ENCODE data around the gene CAMK2B. TPM values are rescaled to one million over a fixed set of nuclear protein-coding genes. Genes with fewer than 3 reads are reported as not detected.

CAMK2B gene
- total RNA-seq, result 31.8 and 34.0 TPM in 2 replicates
- polyA plus RNA-seq (2012), result 5.9 TPM

GRCh38 chr7:44325201-44325671 is at the start of gene CAMK2B:
Gene CAMK2B (minus strand): TSS chr7:44325594. CDS start chr7:44325421, 173 bp downstream.
- DNase-seq (ENCODE audit: low read depth), result no peak

- no peak for DNase-seq (ENCODE audit: low read depth)
Measured at GRCh38 chr7:44374007-44374763, 48.8 kb upstream of the CAMK2B start.

GRCh38 chr7:44373418-44373740 is 48.0 kb upstream of the CAMK2B start:
- DNase-seq (ENCODE audit: low read depth), result no peak

- DNase-seq (ENCODE audit: low read depth), result no peak
Measured at GRCh38 chr7:44372560-44373417, 47.4 kb upstream of the CAMK2B start.

- DNase-seq (ENCODE audit: low read depth), result peak; percentile 57
Measured at GRCh38 chr7:44368885-44369284, 43.5 kb upstream of the CAMK2B start.

- DNase-seq (ENCODE audit: low read depth), result peak; percentile 55
Measured at GRCh38 chr7:44368455-44368854, 43.1 kb upstream of the CAMK2B start.

- peak; percentile 67 for DNase-seq (ENCODE audit: low read depth)
Measured at GRCh38 chr7:44367475-44368043, 42.2 kb upstream of the CAMK2B start.

- no peak for DNase-seq (ENCODE audit: low read depth)
Measured at GRCh38 chr7:44366986-44367385, 41.6 kb upstream of the CAMK2B start.

GRCh38 chr7:44353668-44354067 is 28.3 kb upstream of the CAMK2B start:
- DNase-seq (ENCODE audit: low read depth), result no peak

GRCh38 chr7:44348851-44349781 is 23.7 kb upstream of the CAMK2B start:
- DNase-seq (ENCODE audit: low read depth), result peak; percentile 73

GRCh38 chr7:44348300-44348699 is 22.9 kb upstream of the CAMK2B start:
- peak; percentile 53 for DNase-seq (ENCODE audit: low read depth)

- peak; percentile 34 for DNase-seq (ENCODE audit: low read depth)
Measured at GRCh38 chr7:44347546-44348114, 22.2 kb upstream of the CAMK2B start.

- no peak for DNase-seq (ENCODE audit: low read depth)
Measured at GRCh38 chr7:44346063-44346462, 20.7 kb upstream of the CAMK2B start.

- DNase-seq (ENCODE audit: low read depth), result no peak
Measured at GRCh38 chr7:44341401-44341800, 16.0 kb upstream of the CAMK2B start.

- no peak for DNase-seq (ENCODE audit: low read depth)
Measured at GRCh38 chr7:44338600-44338999, 13.2 kb upstream of the CAMK2B start.

GRCh38 chr7:44336491-44336890 is 11.1 kb upstream of the CAMK2B start:
- DNase-seq (ENCODE audit: low read depth), result no peak

- DNase-seq (ENCODE audit: low read depth), result no peak
Measured at GRCh38 chr7:44335184-44335583, 9.8 kb upstream of the CAMK2B start.

GRCh38 chr7:44334734-44335097 is 9.3 kb upstream of the CAMK2B start:
- DNase-seq (ENCODE audit: low read depth), result no peak

- no peak for DNase-seq (ENCODE audit: low read depth)
Measured at GRCh38 chr7:44333911-44334733, 8.7 kb upstream of the CAMK2B start.

GRCh38 chr7:44331682-44332081 is 6.3 kb upstream of the CAMK2B start:
- DNase-seq (ENCODE audit: low read depth), result peak; percentile 31
